ENCODE measurements around the gene ALKAL2. TPM values are rescaled to one million over a fixed set of nuclear protein-coding genes. Genes with fewer than 3 reads are reported as not detected.

Gene ALKAL2
- total and polyA plus RNA-seq, 7 donors: 0.33 to 8.4 (median 2.7) TPM

DNA sequence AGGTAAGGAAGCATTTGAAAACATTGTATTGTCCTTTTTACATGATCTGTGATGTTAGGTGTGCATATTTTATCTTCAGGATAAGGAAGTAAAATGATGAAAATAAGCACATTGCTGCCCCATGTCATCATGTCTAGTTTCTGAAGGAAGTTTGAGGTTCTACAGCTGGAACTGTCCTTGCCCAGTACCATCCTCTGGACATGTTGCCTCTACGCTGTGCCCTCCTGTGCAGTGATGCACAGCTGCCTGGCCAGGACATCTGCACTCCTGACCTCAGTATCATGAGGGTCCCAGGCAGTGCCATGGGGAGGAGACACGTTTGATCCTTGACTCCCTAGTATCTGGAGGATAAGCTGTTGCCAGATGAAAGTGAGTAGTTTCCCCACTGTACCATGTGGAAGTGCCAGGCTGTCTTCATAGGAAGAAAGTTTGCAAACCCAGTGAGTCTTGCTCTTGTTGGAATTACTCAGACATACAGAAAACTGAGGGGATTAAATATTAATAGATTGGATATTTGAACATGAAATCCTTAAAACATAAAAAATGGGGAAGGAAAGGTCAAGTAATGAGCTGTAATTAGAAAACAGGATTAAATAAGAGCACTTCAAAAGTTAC, 9.5 kb downstream of the ALKAL2 start:
- TF ChIP-seq EP300 (IDR thresholded peaks at IDR 0.05) (no peak), POLR2AphosphoS5 (IDR thresholded peaks at IDR 0.05) (no peak), POLR2A (IDR thresholded peaks at IDR 0.05) (no peak)
- TF ChIP-seq, protein P1, sequence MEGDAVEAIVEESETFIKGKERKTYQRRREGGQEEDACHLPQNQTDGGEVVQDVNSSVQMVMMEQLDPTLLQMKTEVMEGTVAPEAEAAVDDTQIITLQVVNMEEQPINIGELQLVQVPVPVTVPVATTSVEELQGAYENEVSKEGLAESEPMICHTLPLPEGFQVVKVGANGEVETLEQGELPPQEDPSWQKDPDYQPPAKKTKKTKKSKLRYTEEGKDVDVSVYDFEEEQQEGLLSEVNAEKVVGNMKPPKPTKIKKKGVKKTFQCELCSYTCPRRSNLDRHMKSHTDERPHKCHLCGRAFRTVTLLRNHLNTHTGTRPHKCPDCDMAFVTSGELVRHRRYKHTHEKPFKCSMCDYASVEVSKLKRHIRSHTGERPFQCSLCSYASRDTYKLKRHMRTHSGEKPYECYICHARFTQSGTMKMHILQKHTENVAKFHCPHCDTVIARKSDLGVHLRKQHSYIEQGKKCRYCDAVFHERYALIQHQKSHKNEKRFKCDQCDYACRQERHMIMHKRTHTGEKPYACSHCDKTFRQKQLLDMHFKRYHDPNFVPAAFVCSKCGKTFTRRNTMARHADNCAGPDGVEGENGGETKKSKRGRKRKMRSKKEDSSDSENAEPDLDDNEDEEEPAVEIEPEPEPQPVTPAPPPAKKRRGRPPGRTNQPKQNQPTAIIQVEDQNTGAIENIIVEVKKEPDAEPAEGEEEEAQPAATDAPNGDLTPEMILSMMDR (IDR thresholded peaks at IDR 0.05): no peak
- H3K27ac ChIP-seq: no peak overlapping the region
- no peaks in the 10 kb centered on the region for H3K4me1 ChIP-seq
- no peak for DNase-seq
- WGBS, 2 donors: 88 to 92% methylated on average over 2 of the region's 2 CpGs
- no peaks in the 10 kb centered on the region for H3K27me3 ChIP-seq
- no peaks in the 10 kb centered on the region for H3K9me3 ChIP-seq
- no peak overlapping the region for H3K4me3 ChIP-seq
- intact Hi-C loops (cut with DNase I): no loop called here
- peaks cover 11 to 82% (median 24%) of the 10 kb centered on the region in 4 donors for H3K36me3 ChIP-seq

DNA sequence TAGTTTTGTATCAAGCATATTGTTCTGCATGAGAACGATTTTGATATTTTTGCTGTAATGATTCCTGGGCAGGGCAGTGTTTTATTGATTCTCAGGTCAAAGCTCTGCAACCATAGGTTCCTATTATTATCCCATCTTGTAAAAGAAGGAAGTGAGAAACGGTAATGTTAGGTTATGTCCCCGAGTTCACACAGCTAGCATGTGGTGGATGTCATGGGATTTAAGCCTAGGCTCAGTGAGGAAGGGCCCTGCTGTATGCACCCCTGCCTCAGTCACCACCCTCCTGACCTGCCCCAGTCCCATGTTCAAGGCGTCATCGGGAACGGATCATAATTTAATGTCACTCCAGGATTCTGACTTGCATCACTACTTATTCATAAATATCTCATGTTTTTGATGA, 12.4 kb downstream of the ALKAL2 start:
- Histone ChIP-seq H3K27ac (no peak overlapping the region), H3K36me3 (peaks cover 14 to 71% (median 18%) of the 10 kb centered on the region in 4 donors), H3K4me1 (peaks cover 0 to 4% (median 0%) of the 10 kb centered on the region in 4 donors), H3K9me3 (no peaks in the 10 kb centered on the region), H3K27me3 (no peaks in the 10 kb centered on the region), H3K4me3 (no peak overlapping the region)
- no peak for TF ChIP-seq EP300 (IDR thresholded peaks at IDR 0.05)
- no peak for TF ChIP-seq POLR2A (IDR thresholded peaks at IDR 0.05)
- no peak for TF ChIP-seq POLR2AphosphoS5 (IDR thresholded peaks at IDR 0.05)
- TF ChIP-seq, protein P1 (IDR thresholded peaks at IDR 0.05): no peak
- 53 to 67% methylated on average over 6 of the region's 6 CpGs for WGBS, 2 donors
- intact Hi-C loops (cut with DNase I): no loop called here
- no peak for DNase-seq

GRCh38 chr2:274503-274902, 13.4 kb downstream of the ALKAL2 start:
- Histone ChIP-seq H3K4me3 (no peak overlapping the region), H3K27me3 (no peaks in the 10 kb centered on the region), H3K36me3 (peaks cover 14 to 62% (median 18%) of the 10 kb centered on the region in 4 donors), H3K9me3 (no peaks in the 10 kb centered on the region), H3K27ac (no peak overlapping the region), H3K4me1 (peaks cover 0 to 8% (median 2%) of the 10 kb centered on the region in 4 donors)
- TF ChIP-seq POLR2A (IDR thresholded peaks at IDR 0.05): no peak
- TF ChIP-seq, protein P1 (IDR thresholded peaks at IDR 0.05): no peak
- 91 to 97% methylated on average over 3 of the region's 3 CpGs for WGBS, 2 donors
- intact Hi-C loops (cut with DNase I): no loop called here
- no peak for DNase-seq

GRCh38 chr2:273333-273732, 14.6 kb downstream of the ALKAL2 start:
- WGBS, 2 donors: 15 to 60% methylated on average over 6 of the region's 6 CpGs
- intact Hi-C loops (cut with DNase I): no loop called here
- no peaks in the 10 kb centered on the region for H3K9me3 ChIP-seq
- peaks cover 11 to 50% (median 15%) of the 10 kb centered on the region in 4 donors for H3K36me3 ChIP-seq
- H3K27me3 ChIP-seq: no peaks in the 10 kb centered on the region
- no peak overlapping the region for H3K27ac ChIP-seq
- DNase-seq: no peak
- TF ChIP-seq, protein P1 (IDR thresholded peaks at IDR 0.05): no peak
- TF ChIP-seq POLR2AphosphoS5 (IDR thresholded peaks at IDR 0.05): no peak
- no peak for TF ChIP-seq POLR2A (IDR thresholded peaks at IDR 0.05)
- TF ChIP-seq EP300 (IDR thresholded peaks at IDR 0.05): no peak
- no peak overlapping the region for H3K4me3 ChIP-seq
- H3K4me1 ChIP-seq: peaks cover 0 to 11% (median 2%) of the 10 kb centered on the region in 4 donors

DNA sequence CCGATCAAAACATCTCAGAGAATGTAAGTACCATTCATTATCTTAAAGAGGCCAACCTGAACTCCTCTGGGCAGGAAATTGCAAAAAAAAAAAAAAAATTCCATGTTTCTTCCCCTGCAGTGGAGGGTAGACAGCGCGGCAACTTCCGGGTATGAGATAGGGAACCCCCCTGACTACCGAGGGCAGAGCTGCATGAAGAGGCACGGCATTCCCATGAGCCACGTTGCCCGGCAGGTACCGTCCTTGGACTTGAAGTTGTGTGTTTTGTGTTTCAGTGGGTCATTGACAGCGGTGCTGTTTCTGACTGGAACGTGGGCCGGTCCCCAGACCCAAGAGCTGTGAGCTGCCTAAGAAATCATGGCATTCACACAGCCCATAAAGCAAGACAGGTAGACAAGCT, 16.0 kb downstream of the ALKAL2 start:
- Histone ChIP-seq H3K27ac (no peak overlapping the region), H3K36me3 (peaks cover under 1 to 36% (median 9%) of the 10 kb centered on the region in 4 donors), H3K9me3 (no peaks in the 10 kb centered on the region), H3K4me3 (no peak overlapping the region), H3K27me3 (no peaks in the 10 kb centered on the region), H3K4me1 (peaks cover 0 to 11% (median 2%) of the 10 kb centered on the region in 4 donors)
- TF ChIP-seq POLR2AphosphoS5 (IDR thresholded peaks at IDR 0.05) (no peak), EP300 (IDR thresholded peaks at IDR 0.05) (no peak), POLR2A (IDR thresholded peaks at IDR 0.05) (no peak)
- TF ChIP-seq, protein P1 (IDR thresholded peaks at IDR 0.05): no peak
- intact Hi-C loops (cut with DNase I): no loop called here
- no peak for DNase-seq
- 94% methylated on average over 12 of the region's 12 CpGs for WGBS, 2 donors

All from sigmoid colon (tissue), 7 donors.